ENCODE data around the gene EXOC1. TPM values are rescaled to one million over a fixed set of nuclear protein-coding genes. Genes with fewer than 3 reads are reported as not detected.
A peak's percentile ranks its signal among the peaks of the same experiment; 100 is the strongest.

EXOC1 gene
- total and polyA plus RNA-seq, 9 of the 15 experiments (the other 6 are each of a cell fraction or from before 2014, with no cell fraction given), result 16.0 to 45.5 (median 26.2) TPM

DNA sequence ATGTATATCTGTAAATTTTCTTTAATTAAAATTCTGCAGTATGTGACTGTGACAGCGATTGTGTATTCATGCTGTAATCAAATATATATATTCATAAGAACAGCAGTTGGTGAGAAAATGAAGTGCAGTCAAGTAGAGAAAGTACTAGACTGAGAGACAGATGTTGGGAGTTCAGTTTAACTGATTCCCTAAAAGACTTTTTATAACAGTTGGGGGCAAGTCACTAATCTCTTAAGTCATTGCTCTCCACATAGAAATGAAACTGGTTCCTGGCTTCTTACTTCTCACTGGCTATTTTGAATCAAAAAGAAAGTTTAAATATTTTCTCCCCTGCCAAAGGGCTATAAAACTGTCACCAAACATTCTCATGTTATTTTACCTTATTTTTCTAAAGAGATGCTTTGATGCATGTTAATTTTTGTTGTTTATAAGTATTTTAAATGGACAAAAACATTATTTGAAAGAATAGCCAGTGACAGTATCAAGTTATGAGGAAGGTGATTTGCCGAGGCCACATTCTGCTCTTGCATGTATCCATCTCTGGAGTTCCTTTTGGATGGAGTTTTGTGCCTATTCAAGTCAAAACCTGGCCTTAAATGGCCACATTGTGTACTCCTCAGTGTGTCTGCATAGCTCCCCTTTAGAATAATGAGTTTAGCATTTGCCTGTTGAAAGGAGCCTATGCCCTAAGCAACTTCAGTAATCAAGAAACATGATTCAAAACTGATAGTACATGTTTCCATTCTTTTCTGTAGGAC is 30.8 kb downstream of the EXOC1 start (continued):
- TF ChIP-seq ZNF740 (CRISPR knock-in tag; IDR thresholded peaks at IDR 0.05), result no peak
- no peak for TF ChIP-seq ZNF740 (tag; IDR thresholded peaks at IDR 0.05)
- TF ChIP-seq NCOA2 (IDR thresholded peaks at IDR 0.05; ENCODE audit: partially characterized antibody in 2 of 2), result no peak
- TF ChIP-seq, protein P1, sequence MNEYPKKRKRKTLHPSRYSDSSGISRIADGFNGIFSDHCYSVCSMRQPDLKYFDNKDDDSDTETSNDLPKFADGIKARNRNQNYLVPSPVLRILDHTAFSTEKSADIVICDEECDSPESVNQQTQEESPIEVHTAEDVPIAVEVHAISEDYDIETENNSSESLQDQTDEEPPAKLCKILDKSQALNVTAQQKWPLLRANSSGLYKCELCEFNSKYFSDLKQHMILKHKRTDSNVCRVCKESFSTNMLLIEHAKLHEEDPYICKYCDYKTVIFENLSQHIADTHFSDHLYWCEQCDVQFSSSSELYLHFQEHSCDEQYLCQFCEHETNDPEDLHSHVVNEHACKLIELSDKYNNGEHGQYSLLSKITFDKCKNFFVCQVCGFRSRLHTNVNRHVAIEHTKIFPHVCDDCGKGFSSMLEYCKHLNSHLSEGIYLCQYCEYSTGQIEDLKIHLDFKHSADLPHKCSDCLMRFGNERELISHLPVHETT (CRISPR knock-in tag; conservative IDR thresholded peaks at IDR 0.05 in 1 of 2, IDR thresholded peaks at IDR 0.05 in 1 of 2), result no peak
- TF ChIP-seq ZC3H4 (CRISPR knock-in tag; IDR thresholded peaks at IDR 0.05; ENCODE audit: borderline replicate concordance), result no peak
- TF ChIP-seq FOXM1 (IDR thresholded peaks at IDR 0.05; ENCODE audit: low read depth), result peak; percentile 32; the same call in 1 of the 2 replicates
- no peak for TF ChIP-seq FOXM1 (CRISPR knock-in tag; IDR thresholded peaks at IDR 0.05; ENCODE audit: low read depth)
- TF ChIP-seq MYBL2 (IDR thresholded peaks at IDR 0.05; ENCODE audit: low read depth), result peak; percentile 43; the same call in 1 of the 2 replicates
- TF ChIP-seq MYBL2 (CRISPR knock-in tag; IDR thresholded peaks at IDR 0.05; ENCODE audit: borderline replicate concordance), result no peak
- no peak for TF ChIP-seq RUNX1 (IDR thresholded peaks at IDR 0.05; ENCODE audit: low read depth)
- no peak for TF ChIP-seq MGA (IDR thresholded peaks at IDR 0.05)

All from K562 (cell line).